ENCODE results near the gene PRR35.

Gene PRR35

DNA sequence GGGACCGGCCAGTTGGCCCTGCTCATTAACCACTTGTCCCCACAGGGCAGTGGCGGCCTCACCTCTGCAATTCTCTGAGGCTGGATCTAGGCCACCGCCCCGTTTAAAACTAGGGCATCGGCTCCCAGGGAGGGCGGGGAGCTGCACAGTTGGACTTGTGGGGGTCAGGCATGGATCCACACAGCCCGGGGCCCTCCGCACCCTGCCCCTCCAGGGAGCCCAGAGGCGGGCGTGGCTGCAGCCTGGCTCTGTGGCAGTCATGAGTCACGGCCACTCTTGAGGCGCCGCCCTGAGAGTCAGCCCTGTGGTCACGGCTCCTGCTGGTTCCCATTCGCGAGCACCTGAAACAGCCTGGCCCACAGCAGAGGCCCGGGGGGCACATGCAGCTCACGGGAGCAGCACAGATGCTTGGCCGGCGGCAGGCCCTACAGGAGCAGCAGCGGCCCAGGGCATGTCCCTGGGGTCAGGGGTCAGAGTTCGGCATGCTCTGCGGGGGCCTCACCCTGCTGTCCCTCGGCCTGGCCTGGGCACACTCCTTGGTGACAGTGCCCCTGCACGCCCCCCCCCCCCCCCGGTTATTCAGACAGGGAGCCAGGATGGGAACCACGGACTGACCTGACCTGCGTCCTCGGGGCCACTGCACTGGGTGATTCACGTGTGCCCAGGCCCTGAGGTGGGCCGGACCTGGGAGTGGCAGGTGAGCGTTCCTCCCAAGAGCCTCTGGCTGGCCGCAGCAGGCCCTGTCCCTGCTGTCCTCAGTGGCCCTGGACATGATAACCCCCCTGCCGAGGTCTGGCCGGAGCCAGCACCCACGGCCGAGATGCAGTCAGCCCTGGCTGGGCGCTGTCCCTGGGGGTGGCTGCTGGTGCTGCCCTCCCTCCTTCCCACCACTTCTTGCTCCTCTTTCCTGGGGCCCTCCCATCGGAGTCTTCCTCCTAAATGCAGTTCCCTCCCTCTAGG, 24.5 kb upstream of the PRR35 start:
- H3K27ac ChIP-seq = no peak overlapping the region

DNA sequence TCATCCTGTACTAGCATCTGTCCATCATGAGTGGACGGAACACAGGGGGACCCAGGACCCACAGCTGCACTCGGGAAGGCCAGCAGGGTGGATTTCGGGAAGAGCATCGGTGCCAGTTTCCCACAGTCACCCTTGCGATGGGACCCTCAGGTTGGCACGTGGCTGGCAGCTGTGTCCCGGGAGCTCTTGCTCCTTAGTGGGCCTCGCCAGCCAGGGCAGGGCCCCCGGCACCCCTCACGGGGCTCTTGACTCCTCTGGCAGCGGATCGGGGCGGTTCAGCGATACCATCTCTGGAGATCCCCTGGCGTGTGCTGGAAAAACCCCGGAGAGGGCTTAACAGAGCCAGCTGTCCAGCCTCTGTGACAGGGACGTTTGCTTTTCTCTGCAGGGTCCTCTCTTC, 23.4 kb upstream of the PRR35 start:
- no peak overlapping the region for H3K27ac ChIP-seq
- TF ChIP-seq CTCF (IDR thresholded peaks at IDR 0.05) (no peak), ZFX (IDR thresholded peaks at IDR 0.05; ENCODE audit: borderline replicate concordance) (no peak)

More for the DNA sequence above, 24.5 kb upstream of the PRR35 start:
- TF ChIP-seq ZFX (IDR thresholded peaks at IDR 0.05; ENCODE audit: borderline replicate concordance) (no peak), CTCF (IDR thresholded peaks at IDR 0.05) (no peak)

DNA sequence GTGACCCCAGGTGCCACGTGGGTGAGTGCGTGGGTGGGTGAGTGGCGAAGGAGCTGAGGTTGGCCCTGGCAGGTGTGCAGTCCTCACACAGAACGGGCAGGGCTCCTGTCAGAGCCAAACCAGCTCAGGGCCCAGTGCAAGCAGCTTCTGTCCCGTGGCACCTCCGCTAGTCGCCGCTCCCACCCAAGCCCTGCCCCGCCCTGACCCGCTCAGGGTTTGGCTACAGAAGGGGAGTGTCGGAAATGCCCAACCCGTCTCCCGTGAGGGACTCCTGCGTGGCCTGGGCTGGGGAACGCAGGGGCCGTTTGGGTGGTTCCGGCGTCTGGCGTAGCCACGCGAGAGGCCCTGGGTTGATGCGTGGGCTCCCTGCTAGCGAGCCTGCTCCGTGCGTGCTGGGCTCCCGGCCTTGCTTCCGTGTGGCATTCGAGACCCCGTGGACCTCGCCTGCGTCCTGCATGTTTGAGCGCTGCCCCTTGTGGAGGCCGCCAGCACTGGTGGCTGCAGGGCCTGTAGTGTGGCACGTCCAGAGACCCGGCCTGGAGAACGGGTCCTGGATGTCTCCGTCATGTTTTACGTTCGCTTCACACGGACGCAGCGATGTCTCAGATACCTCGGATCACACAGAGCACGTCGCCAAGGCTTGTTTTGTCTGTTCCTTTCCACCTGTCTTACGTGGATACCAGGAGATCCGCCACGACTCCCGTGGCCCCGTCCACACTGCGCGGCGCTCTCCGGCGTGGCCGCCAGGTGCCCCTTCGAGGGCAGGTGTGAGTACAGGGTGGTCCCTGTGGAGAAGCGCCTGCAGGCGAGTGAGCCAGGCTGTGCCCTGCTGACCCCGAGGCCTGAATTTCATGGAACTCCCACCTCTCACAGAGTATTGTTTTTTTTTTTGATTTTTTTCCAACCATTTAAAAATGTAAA, 22.5 kb upstream of the PRR35 start:
- TF ChIP-seq CTCF (IDR thresholded peaks at IDR 0.05) (0 out of 2 replicates have a peak, but pooled peaks have one; percentile 20), ZFX (IDR thresholded peaks at IDR 0.05; ENCODE audit: borderline replicate concordance) (no peak)
- no peak overlapping the region for H3K27ac ChIP-seq

DNA sequence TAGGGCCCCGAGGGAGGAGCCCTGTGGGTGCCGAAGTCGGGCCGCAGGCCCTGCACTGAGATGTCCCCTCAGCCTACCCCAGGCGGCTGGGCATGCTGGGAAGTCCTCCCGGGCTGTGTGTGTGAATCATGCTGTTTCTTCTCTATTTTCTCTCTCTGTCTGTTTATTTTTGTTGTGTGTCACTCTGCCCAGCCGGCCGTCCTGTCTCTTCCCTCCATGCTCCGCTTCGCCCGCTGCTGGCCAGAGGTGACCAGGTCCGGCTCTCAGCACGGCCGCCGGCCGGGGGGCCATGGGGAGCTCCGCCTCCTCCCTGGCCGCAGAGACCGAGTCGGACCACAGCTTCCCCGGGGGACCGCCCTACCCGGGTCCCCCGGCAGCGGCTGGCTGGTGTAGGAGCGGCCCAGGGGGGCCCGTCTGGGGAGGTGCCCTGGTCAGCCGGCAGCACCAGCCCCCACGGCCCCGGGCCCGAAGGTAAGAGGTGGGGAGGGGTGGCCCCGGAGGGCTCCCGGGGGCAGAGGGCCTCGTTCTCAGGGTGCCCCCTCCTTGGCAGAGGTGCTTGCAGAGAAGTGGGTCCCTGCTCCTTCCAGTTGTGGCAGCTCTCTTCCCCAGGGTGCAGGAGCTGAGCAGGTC, 20.2 kb upstream of the PRR35 start:
- TF ChIP-seq ZFX (IDR thresholded peaks at IDR 0.05; ENCODE audit: borderline replicate concordance) = no peak
- no peak for TF ChIP-seq CTCF (IDR thresholded peaks at IDR 0.05)
- no peak overlapping the region for H3K27ac ChIP-seq

- no peak overlapping the region for H3K27ac ChIP-seq
- TF ChIP-seq ZFX (IDR thresholded peaks at IDR 0.05; ENCODE audit: borderline replicate concordance) = no peak
- TF ChIP-seq CTCF (IDR thresholded peaks at IDR 0.05) = no peak
These were observed 19.4 kb upstream of the PRR35 start for GRCh38 chr16:540645-541340.

- H3K27ac ChIP-seq = no peak overlapping the region
- TF ChIP-seq CTCF (IDR thresholded peaks at IDR 0.05) = no peak
- TF ChIP-seq ZFX (IDR thresholded peaks at IDR 0.05; ENCODE audit: borderline replicate concordance) = no peak
These were observed 16.7 kb upstream of the PRR35 start for GRCh38 chr16:543301-544164.

Measured in 22Rv1 (cell line).